ENCODE data around the gene SNRPD1.

Gene SNRPD1

DNA sequence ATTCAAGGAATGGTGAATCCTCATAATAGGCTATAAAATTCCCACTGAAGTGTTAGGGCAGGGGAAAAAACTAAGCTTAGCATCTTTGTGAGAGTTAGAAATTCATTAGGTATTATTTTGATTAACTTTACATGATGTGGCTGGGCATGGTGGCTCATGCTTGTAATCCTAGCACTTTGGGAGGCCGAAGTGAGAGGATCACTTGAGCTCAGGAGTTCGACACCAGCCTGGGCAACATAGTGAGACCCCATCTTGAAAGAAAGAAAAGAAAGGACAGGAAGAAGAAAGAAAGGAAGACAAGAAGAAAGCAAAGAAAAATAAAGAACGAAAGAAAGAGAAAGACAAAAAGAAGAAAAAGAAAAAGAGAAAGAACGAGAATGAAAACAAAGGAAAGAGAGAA lies 40.0 kb downstream of the SNRPD1 start:
- H3K4me3 ChIP-seq (ENCODE audit: low read length): no peak overlapping the region
- TF ChIP-seq, protein P1, sequence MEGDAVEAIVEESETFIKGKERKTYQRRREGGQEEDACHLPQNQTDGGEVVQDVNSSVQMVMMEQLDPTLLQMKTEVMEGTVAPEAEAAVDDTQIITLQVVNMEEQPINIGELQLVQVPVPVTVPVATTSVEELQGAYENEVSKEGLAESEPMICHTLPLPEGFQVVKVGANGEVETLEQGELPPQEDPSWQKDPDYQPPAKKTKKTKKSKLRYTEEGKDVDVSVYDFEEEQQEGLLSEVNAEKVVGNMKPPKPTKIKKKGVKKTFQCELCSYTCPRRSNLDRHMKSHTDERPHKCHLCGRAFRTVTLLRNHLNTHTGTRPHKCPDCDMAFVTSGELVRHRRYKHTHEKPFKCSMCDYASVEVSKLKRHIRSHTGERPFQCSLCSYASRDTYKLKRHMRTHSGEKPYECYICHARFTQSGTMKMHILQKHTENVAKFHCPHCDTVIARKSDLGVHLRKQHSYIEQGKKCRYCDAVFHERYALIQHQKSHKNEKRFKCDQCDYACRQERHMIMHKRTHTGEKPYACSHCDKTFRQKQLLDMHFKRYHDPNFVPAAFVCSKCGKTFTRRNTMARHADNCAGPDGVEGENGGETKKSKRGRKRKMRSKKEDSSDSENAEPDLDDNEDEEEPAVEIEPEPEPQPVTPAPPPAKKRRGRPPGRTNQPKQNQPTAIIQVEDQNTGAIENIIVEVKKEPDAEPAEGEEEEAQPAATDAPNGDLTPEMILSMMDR (conservative IDR thresholded peaks at IDR 0.05; ENCODE audit: low read length): no peak
- DNase-seq (ENCODE audit: low read depth): no peak

- H3K4me3 ChIP-seq (ENCODE audit: low read length): no peak overlapping the region
- DNase-seq (ENCODE audit: low read depth): no peak
- TF ChIP-seq, protein P1 (conservative IDR thresholded peaks at IDR 0.05; ENCODE audit: low read length): no peak
Observed at GRCh38 chr18:21653361-21653760, 41.2 kb downstream of the SNRPD1 start.

DNA sequence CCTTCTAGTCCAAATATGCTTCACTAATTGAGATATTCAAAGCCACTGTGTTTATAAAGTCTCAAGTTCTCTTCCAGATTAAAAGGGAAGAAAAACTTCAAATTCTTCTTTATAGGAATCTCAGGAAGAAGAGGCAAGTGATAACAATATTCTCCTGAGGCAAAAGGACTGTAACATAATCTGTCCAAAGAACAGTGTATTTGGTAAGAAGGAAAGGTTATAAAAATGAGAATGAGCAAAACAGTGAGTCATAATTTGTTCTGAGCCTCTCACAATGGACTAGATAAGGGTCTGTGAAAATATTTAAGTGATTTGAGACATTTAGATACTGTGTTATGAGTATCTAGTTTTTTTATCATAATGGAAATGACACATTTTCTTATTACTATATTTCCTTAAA lies 44.3 kb downstream of the SNRPD1 start:
- H3K4me3 ChIP-seq (ENCODE audit: low read length): no peak overlapping the region
- TF ChIP-seq, protein P1 (conservative IDR thresholded peaks at IDR 0.05; ENCODE audit: low read length): no peak
- DNase-seq (ENCODE audit: low read depth): peak; percentile 1

DNA sequence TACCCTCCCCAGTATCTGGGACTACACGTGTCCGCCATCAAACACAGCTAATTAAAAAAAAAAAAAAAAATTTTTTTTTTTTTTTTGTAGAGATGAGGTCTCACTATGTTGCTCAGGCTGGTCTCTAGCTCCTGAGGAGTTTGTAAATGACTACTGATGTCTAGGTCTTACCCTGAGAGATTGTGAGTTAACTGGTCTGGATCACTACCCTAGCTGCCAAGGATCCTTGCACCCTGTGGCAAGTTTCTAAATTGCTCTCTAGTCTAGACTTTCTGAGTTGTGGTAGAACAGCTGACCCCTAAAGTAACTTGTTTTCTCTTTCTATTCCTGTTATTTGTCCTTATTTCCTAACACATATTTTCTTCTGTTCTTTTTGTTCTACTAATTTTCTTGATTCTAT lies 48.0 kb downstream of the SNRPD1 start:
- TF ChIP-seq, protein P1 (conservative IDR thresholded peaks at IDR 0.05; ENCODE audit: low read length): no peak
- DNase-seq (ENCODE audit: low read depth): no peak
- H3K4me3 ChIP-seq (ENCODE audit: low read length): no peak overlapping the region

GRCh38 chr18:21662581-21662980 lies 50.5 kb downstream of the SNRPD1 start:
- no peak overlapping the region for H3K4me3 ChIP-seq (ENCODE audit: low read length)
- no peak for DNase-seq (ENCODE audit: low read depth)
- TF ChIP-seq, protein P1 (conservative IDR thresholded peaks at IDR 0.05; ENCODE audit: low read length): no peak

GRCh38 chr18:21663578-21663977 lies 51.5 kb downstream of the SNRPD1 start:
- TF ChIP-seq, protein P1 (conservative IDR thresholded peaks at IDR 0.05; ENCODE audit: low read length): no peak
- H3K4me3 ChIP-seq (ENCODE audit: low read length): no peak overlapping the region
- no peak for DNase-seq (ENCODE audit: low read depth)

DNA sequence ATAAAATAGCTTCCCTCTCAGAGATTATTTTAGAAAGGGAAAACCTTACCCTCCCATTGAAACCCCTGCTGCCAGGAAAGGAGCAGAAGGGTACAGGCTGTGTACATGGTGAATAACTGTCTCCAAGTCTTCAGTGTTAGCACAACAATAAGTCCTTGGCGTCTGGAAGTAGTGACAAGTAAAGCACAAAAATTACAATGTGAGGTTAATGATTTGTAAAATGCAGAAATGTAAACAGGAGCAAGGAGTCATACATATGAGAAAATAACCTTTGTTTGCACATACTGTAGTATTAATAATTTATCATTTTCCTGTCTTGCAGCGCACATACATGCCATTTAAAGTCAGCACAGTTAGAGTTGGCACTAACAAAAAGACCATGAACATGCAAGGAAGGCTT lies 52.0 kb downstream of the SNRPD1 start:
- TF ChIP-seq, protein P1 (conservative IDR thresholded peaks at IDR 0.05; ENCODE audit: low read length): no peak
- DNase-seq (ENCODE audit: low read depth): no peak
- no peak overlapping the region for H3K4me3 ChIP-seq (ENCODE audit: low read length)
